ENCODE data around the gene ACTN2.

Gene ACTN2

GRCh38 chr1:236692128-236692527 is 5.8 kb downstream of the ACTN2 start:
- no peak for DNase-seq

- DNase-seq, result no peak
Observed at GRCh38 chr1:236692742-236693141, 6.4 kb downstream of the ACTN2 start.

GRCh38 chr1:236699366-236699765 is 13.1 kb downstream of the ACTN2 start:
- no peak for DNase-seq

- DNase-seq, result no peak
Observed at GRCh38 chr1:236700903-236701302, 14.6 kb downstream of the ACTN2 start.

- no peak for DNase-seq
Observed at GRCh38 chr1:236701782-236702181, 15.5 kb downstream of the ACTN2 start.

GRCh38 chr1:236702791-236703394 is 16.6 kb downstream of the ACTN2 start:
- DNase-seq, result no peak

- DNase-seq, result no peak
Observed at GRCh38 chr1:236705771-236706170, 19.5 kb downstream of the ACTN2 start.

- no peak for DNase-seq
Observed at GRCh38 chr1:236706183-236706582, 19.9 kb downstream of the ACTN2 start.

- DNase-seq, result no peak
Observed at GRCh38 chr1:236710328-236710892, 24.1 kb downstream of the ACTN2 start.

- DNase-seq, result peak; percentile 62
Observed at GRCh38 chr1:236716160-236716559, 29.9 kb downstream of the ACTN2 start.

GRCh38 chr1:236717811-236718210 is 31.5 kb downstream of the ACTN2 start:
- DNase-seq, result no peak

- DNase-seq, result no peak
Observed at GRCh38 chr1:236718328-236718727, 32.0 kb downstream of the ACTN2 start.

GRCh38 chr1:236720206-236720605 is 33.9 kb downstream of the ACTN2 start:
- no peak for DNase-seq

- no peak for DNase-seq
Observed at GRCh38 chr1:236720611-236721010, 34.3 kb downstream of the ACTN2 start.

- DNase-seq, result no peak
Observed at GRCh38 chr1:236724049-236724448, 37.8 kb downstream of the ACTN2 start.

GRCh38 chr1:236724506-236724905 is 38.2 kb downstream of the ACTN2 start:
- DNase-seq, result peak; percentile 50

- DNase-seq, result no peak
Observed at GRCh38 chr1:236725668-236726067, 39.4 kb downstream of the ACTN2 start.

- DNase-seq, result no peak
Observed at GRCh38 chr1:236727521-236727920, 41.2 kb downstream of the ACTN2 start.

GRCh38 chr1:236728752-236729151 is 42.5 kb downstream of the ACTN2 start:
- DNase-seq, result no peak

- DNase-seq, result no peak
Observed at GRCh38 chr1:236733653-236734052, 47.4 kb downstream of the ACTN2 start.

- no peak for DNase-seq
Observed at GRCh38 chr1:236734141-236734765, 48.0 kb downstream of the ACTN2 start.

GRCh38 chr1:236736761-236737160 is 50.5 kb downstream of the ACTN2 start:
- DNase-seq, result no peak

GRCh38 chr1:236741753-236742152 is 55.5 kb downstream of the ACTN2 start:
- DNase-seq, result no peak

GRCh38 chr1:236742421-236743160 is 56.3 kb downstream of the ACTN2 start:
- DNase-seq, result no peak
